GM20000 (cell line): ENCODE measurements around the gene ZNF431.

Experiments
- DNase-seq: peaks from one replicate; pipeline ENCODE4 v3.0.0; 2012; ENCODE audit warnings: low spot score
- TF ChIP-seq, protein P1 (sequence below): IDR thresholded peaks from 2 replicates; pipeline ENCODE4 v1.5.1; 2012; ENCODE audit warnings: mild to moderate bottlenecking, control low read depth; ENCODE audit errors: extremely low read depth, missing control alignments

Gene ZNF431

DNA sequence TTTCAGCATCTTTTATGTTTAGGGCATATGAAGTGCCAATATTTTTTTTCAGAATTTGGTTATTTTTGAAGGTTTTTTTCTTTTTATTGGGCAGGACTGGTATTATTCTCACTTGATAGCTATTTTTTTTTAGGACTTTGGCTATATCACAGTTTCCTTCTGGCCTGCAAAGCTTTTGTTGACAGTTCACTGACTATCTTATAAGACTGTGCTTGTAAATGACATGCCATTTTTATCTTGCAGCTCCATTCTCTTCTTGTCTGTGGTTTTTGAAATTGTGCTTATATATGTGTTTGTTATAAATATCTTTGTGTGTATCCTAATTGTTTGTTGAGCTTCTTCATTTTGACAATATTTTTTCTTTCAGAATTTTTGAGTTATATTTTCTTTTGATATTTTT lies 26.4 kb upstream of the ZNF431 start:
- no peak for DNase-seq

DNA sequence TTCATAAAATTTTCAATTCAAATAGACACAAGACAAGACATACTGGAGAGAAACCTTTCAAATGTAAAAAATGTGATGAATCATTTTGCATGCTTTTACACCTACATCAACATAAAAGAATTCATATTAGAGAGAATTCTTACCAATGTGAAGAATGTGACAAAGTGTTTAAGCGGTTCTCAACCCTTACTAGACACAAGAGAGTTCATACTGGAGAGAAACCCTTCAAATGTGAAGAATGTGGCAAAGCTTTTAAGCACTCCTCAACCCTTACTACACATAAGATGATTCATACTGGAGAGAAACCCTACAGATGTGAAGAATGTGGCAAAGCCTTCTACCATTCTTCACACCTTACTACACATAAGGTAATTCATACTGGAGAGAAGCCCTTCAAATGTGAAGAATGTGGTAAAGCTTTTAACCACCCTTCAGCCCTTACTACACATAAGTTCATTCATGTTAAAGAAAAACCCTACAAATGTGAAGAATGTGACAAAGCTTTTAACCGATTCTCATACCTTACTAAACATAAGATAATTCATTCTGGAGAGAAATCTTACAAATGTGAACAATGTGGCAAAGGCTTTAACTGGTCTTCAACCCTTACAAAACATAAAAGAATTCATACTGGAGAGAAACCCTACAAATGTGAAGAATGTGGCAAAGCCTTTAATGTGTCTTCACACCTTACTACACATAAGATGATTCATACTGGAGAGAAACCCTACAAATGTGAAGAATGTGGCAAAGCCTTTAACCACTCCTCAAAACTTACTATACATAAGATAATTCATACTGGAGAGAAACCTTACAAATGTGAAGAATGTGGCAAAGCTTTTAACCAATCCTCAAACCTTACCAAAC lies 24.6 kb upstream of the ZNF431 start:
- no peak for DNase-seq
- TF ChIP-seq, protein P1, sequence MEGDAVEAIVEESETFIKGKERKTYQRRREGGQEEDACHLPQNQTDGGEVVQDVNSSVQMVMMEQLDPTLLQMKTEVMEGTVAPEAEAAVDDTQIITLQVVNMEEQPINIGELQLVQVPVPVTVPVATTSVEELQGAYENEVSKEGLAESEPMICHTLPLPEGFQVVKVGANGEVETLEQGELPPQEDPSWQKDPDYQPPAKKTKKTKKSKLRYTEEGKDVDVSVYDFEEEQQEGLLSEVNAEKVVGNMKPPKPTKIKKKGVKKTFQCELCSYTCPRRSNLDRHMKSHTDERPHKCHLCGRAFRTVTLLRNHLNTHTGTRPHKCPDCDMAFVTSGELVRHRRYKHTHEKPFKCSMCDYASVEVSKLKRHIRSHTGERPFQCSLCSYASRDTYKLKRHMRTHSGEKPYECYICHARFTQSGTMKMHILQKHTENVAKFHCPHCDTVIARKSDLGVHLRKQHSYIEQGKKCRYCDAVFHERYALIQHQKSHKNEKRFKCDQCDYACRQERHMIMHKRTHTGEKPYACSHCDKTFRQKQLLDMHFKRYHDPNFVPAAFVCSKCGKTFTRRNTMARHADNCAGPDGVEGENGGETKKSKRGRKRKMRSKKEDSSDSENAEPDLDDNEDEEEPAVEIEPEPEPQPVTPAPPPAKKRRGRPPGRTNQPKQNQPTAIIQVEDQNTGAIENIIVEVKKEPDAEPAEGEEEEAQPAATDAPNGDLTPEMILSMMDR: no peak

More for the DNA sequence above, 26.4 kb upstream of the ZNF431 start:
- TF ChIP-seq, protein P1: no peak

DNA sequence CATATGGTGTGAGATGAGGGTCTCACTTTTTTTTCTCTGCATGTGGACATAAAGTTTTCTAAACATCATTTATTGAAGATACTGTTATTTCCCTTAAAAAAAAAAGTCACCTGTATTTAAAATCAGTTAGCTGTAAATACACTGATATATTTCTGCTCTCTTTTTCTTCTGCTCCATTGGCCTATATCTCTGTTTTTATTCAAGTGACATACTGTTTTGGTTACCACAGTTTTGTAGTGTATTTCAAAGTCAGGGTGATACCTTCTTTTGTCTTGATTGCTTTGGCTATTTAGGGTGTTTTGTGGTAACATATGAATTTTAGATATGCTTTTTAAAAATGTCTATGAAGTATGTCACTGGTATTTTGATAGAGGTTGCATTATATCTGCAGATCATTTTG lies 15.8 kb upstream of the ZNF431 start:
- TF ChIP-seq, protein P1: no peak
- no peak for DNase-seq

DNA sequence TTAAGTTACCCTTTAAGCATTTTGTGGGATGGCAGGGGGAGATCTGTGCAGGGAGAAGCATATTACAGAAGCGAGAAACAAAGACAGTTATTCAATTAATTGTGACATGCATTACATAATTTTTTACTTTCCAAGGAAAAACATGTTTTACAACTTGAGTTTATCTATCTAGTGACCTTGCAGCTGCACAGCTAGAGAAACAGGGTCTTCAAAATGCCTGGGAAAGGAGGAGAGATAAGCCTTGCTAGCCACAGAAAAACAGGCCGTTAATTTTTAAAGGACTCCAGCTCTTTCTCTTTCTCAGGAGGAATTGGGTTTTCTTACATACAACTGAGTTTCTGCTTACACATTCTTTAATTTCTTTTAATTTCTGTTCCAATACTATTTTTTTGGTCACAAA lies 14.8 kb upstream of the ZNF431 start:
- DNase-seq: no peak
- TF ChIP-seq, protein P1: no peak

DNA sequence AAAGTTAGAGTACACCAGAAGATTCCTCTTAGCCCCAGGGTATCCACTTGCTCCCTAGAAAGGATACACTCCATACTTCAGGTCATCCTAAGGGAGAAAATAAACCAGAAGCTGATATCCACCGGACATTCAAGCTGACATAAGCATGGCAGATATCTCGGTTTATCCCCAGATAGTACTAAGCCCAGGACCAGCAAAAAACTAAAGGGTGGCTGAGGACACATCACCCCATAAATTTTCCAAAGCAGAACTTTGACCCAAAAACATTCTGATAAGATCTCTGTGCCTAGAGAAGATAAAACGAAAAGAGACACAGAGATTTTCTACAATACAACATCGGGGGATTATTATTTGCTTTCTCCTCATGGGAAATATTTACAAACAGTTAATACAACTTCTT lies 13.9 kb upstream of the ZNF431 start:
- TF ChIP-seq, protein P1: no peak

DNA sequence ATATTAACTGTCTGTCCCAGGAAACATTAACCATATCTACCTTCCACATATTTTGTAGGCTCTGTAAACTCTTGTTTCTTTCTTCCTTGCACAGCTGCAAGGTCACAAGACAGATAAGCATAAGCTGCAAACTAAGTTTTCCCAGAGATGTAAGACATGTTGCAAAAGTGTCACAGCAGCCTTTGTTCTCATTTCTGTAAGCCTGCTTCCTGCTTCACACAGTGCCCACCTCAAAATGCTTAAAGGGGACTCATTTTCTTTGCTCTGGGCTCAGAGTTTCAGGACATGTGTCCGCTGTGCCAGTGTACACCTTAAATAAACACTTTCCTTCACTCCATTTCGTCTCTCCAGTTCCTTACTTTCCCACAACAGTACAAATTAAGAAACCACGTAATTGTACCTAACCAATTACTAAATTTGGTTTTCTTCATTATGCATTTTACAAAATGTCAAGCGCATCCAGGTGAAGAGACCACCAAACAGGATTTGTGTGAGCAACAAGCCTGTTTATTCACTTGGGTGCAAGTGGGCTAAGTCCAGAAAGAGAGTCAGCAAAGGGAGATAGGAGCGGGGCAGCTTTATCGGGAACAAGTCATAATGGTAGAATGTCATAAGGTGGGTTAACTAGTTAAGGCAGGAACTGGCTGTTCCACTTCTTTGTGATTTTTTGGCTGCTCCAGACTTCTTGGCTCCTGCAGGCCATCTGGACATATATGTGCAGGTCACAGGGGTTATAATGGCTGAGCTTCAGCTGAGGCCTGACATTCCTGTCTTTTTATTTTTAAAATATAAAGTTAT lies 12.7 kb upstream of the ZNF431 start:
- DNase-seq: no peak
- TF ChIP-seq, protein P1: no peak

More for the DNA sequence above, 13.9 kb upstream of the ZNF431 start:
- no peak for DNase-seq
